ENCODE data around the gene ARAP1.

Gene ARAP1

DNA sequence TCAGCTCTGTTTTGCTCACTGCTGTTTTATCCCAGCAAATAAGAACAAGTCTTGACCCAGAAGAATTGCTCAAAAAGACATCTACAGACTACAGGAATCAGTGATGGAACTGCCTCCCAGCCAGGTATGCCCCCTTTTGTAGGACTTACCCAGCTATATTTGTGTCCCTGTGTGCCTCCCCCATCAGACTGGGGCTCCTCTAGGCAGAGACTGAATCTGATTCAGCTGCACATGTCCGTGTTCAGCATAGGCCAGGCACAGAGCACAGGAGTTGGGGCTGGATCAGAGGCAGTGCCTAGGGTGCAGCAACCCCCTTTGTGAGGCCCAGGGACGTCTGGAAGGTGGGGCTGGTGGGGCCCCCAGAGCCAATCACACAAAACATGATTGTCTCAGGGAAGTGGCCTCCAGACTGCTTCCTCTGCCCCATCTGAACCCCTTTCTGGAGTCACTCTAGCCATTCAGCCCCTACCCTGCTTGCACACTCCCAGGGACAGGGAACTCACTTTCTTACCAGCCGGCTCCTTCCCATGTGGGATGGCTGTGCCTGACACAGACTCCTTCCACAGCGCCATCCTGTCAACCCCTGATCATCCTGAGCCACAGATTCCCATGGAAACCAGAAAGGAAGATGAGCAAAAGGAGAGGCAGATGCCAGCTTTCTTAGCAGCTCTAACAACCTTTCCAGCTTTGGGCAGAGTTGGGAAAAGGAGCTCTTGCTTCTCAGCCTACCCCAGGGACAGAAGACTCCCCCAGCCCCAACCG is 102.8 kb downstream of the ARAP1 start:
- no peak for TF ChIP-seq GATA2 (IDR thresholded peaks at IDR 0.05; ENCODE audit: low read depth, low read length)
- no peak for TF ChIP-seq GATA3 (IDR thresholded peaks at IDR 0.05; ENCODE audit: low read depth, low read length)

DNA sequence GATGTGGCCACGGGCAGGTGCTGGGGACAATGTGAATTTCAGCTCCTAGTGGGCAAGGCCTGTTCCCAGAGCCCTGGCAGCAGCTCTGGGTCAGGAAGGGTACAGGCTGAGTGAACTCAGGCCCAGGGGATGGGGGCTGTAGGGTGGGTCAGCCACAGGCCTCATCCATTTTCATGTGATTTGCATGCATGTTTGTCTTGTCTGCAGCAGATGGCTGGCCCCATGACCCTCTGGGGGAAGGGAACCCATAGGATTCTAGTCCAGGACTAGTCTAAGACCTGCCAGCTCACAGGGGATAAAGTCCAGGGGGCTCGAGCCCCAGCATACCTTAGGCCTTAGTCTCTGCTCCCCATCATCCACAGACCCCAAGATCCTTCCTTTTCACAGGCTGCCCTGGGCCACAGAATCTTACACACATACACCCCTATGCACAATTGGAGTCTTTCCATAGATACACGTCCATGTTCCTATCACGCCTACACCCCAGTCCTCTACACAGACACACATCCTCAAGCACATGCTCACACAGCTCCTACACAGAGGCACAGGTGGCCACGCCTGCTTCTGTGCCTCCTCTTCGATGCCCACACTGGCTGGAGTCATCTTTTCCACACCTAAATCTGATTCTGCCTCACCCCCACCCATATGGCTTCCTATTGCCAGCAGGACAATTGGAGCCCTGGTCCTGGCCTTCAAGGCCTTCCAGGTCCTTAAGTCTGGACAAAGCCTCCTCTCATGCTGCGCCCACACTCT is 103.6 kb downstream of the ARAP1 start:
- TF ChIP-seq GATA3 (IDR thresholded peaks at IDR 0.05; ENCODE audit: low read depth, low read length): no peak
- TF ChIP-seq GATA2 (IDR thresholded peaks at IDR 0.05; ENCODE audit: low read depth, low read length): no peak

DNA sequence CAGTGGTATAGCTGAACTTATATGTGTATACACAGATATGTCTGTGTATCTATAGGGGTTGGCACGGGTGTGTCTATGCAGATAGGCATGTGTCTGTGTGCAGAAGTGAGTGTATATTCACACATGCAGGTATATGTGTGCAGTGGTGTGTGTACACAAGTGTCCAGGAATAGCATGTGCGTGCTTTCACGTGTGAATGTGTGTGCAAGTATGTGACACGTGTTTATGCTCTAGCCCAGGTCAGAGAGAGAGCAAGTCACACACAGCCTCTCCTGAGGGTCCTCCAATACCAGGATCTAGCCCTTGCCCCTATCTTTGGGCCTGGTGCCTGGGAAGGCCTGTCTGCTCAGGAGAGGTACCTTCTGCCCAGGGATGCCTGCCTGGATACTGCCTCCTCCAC is 104.3 kb downstream of the ARAP1 start:
- TF ChIP-seq GATA3 (IDR thresholded peaks at IDR 0.05; ENCODE audit: low read depth, low read length) (no peak), GATA2 (IDR thresholded peaks at IDR 0.05; ENCODE audit: low read depth, low read length) (no peak)

DNA sequence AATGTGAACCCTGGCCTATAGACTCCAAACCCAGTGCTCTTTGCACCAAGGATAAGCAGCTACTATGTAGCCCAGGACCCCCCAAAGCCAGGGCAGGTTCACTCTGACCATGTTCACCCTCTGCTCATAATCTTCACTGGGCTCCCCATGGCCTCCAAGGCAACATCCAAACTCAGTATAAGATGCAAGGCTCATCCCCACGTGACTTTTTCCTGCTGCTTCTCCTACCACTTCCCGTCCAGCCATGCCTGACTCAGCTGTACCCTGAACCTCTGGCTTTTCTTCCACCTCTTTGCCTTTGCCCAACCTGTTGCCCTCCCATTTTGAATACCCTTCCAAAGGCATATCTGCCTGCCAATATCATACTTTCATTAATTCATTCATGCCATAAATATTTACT is 105.7 kb downstream of the ARAP1 start:
- no peak for TF ChIP-seq GATA2 (IDR thresholded peaks at IDR 0.05; ENCODE audit: low read depth, low read length)
- no peak for TF ChIP-seq GATA3 (IDR thresholded peaks at IDR 0.05; ENCODE audit: low read depth, low read length)

DNA sequence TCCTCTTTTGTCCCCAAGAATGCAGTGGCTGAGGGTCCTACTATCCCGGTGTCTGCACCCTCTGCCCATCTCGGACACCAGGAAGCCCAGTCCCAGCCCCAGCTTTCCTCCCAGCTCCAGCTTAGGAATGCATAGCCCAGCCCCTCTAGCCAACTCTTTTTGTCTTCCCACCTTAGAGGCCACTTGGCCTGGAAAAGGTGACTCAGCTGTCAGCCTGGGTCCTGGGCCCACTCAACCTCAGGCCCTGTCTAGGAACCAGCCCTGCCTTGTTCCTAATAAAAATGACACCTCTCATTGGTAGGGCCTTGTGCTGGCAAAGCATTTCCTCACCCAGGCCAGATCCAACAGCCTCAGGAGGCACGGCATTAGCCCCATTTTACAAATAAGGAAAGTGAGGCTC is 106.2 kb downstream of the ARAP1 start:
- TF ChIP-seq GATA2 (IDR thresholded peaks at IDR 0.05; ENCODE audit: low read depth, low read length): no peak
- no peak for TF ChIP-seq GATA3 (IDR thresholded peaks at IDR 0.05; ENCODE audit: low read depth, low read length)

DNA sequence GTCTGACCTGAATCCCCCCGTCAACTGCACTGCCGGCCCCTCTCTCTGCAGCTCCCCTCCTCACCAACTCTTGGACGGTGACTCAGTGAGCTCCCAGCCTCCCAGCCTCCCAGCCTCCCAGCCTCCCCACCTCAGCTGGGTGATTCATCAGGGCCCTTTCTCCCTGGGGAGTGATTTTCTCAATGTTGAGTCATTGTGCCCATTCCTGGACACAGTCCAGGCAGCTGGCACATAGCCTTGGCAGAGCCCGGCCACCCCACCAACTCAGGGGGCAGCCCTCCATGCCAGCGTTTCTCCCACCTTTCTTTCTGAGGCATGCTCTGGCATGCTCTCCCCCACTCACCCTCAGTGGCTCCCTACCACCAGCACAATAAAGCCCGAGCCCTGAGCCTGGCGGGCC is 108.7 kb downstream of the ARAP1 start:
- TF ChIP-seq GATA2 (IDR thresholded peaks at IDR 0.05; ENCODE audit: low read depth, low read length): no peak
- TF ChIP-seq GATA3 (IDR thresholded peaks at IDR 0.05; ENCODE audit: low read depth, low read length): no peak

DNA sequence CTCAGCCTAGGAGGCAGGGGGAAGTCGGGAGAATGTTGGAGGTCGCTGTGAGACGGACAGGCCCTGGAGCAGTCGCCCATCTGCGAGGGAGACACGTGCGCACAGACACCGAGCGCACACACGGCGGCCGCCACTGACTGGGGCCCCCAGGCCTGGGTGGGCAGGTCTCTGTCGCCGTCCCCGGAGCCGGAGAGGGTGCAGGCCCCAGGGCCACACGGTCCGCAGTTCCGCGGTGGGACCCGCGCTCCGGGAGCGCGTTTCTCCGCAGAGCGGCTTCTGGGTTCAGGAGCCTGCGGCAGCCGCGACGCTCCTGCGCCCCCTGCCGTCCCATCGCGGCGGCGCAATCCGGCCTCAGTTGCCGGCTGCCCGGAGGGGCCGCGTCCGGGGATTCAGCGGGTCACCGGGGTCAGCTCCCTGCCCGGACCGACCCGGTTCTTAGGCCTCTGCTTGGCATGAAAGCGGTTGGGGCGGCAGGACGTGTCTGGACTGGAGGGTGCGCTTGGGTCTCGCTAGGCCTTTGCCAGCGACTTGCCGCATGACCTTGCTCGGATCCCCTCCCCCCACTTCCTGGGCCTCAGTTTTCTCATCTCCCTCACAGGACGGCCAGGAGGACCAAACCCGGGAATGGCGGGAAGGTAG is 109.2 kb downstream of the ARAP1 start:
- TF ChIP-seq GATA3 (IDR thresholded peaks at IDR 0.05; ENCODE audit: low read depth, low read length): no peak
- TF ChIP-seq GATA2 (IDR thresholded peaks at IDR 0.05; ENCODE audit: low read depth, low read length): no peak

DNA sequence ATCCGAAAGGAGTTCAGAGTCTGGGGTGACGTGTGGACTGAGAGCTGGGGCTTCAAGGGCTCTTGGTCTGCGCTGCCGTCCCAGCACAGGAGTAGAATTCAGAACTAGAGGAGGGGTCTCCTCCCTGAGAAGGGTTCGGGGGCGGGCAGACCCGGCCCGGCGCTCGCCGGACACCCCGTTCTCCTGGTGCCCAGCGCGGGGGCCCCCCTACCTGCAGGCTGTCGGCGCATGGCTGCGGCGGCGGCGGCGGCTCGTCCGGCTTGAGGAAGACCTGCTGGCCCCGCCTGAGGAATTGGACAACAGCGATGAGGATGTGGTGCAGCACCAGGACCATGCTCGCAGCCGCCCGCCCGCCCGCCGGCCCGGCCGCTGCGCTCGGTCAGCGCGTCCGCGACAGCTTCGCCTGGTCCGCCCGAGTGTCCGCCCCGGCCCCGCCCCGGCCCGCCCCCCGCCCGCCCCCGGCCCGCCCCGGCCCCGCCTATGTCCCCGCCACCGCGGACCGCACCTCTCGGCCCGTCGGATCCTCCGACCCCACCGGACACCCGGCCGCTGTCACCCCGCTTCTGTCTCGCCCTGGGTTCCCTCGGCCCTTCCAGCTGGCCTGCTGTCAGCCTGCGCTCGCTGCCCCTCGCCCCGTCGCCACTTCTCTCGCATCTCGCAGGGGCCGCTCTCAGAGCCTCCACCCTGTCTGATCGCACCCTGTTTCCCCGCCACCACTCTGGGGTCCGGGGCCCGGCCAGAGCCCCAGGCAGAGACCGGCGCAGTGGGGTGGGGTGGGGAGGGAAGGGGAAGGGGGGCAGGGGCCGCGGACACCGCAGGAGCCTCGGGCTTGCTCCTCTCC is 109.9 kb downstream of the ARAP1 start:
- TF ChIP-seq GATA3 (IDR thresholded peaks at IDR 0.05; ENCODE audit: low read depth, low read length) (no peak), GATA2 (IDR thresholded peaks at IDR 0.05; ENCODE audit: low read depth, low read length) (no peak)

DNA sequence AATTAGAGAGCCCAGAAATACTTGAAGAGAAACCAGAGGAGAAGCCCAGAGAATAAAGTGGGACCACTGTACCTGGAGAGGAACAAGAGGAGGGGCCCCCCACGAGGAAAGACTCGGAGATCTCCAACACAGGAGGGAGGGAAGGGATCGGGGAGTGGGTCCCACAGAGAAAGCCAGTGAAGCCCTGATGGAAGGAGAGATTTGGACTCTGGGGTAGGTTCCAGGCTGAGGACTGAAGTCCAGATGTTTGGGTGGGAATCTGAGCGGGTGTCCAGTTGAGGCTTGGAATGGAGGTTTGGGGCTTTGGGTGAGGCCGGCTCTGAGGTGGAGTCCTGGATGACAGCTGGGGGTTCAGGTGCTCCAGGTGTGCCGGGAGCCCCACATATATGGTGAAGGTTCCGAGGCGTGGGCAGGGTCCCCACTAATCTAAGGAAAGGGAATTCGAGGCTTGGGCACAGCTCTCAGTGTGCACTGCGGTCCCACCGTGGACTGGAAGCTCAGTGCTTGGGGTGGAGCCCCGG is 110.6 kb downstream of the ARAP1 start:
- no peak for TF ChIP-seq GATA2 (IDR thresholded peaks at IDR 0.05; ENCODE audit: low read depth, low read length)
- no peak for TF ChIP-seq GATA3 (IDR thresholded peaks at IDR 0.05; ENCODE audit: low read depth, low read length)

DNA sequence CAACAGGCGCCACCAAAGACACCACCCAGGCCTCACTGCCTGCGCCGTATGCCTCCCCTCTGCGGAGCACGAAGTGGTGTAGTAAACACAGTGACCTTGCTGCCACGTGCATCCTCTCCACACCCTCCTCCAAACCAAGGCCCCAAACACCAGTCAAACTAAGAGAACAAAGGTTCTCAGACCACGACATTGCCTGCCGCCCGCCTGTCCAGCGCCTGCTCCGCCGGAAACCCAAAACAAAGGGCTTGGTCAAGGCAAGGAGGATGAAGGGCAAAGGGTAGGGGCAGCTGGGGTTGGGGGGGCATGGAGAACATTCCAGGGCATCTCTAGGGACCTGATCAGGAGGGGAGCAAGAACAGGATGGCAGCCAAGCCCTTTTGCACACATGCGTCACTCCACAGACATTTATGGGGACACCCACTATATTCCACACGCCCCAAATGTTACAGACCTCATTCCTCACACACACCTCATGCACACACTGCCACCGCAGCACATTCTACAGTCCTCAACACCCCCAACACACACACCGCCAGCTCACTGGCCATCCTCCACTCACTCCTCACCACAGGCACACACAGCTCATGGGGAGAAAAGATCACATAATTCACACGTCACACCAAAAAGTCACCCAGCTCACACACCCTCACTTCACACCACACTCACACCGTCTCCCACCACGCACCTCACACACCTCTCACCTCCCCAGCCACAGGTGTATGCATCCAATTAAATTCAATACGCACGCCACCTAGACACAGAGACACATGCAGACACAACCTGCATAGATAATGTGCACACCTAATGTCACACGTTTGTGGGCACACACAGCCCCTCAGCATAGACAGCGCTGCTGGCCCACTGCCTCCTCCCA is 112.5 kb downstream of the ARAP1 start:
- TF ChIP-seq GATA3 (IDR thresholded peaks at IDR 0.05; ENCODE audit: low read depth, low read length) (no peak), GATA2 (IDR thresholded peaks at IDR 0.05; ENCODE audit: low read depth, low read length) (no peak)

DNA sequence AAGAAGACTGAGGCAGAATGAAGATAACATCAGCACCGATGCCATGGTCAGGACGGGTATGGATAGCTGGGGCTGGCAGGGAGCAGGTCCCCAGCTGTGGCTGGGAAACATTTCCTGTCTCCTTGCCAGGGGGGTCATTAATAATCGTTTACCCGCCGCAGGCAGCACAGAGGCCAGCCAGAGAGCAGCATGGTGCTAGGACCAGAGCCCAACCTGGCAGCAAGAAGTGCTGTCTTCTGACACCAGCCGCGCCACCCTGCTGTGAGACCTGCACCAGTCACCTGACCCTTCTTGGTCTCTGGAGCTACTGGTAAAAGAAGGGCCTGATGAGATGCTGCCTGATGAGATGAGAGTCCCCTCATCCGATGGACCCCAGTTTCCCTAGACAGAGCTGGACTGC is 114.3 kb downstream of the ARAP1 start:
- TF ChIP-seq GATA3 (IDR thresholded peaks at IDR 0.05; ENCODE audit: low read depth, low read length): no peak
- peak; percentile 81 for TF ChIP-seq GATA2 (IDR thresholded peaks at IDR 0.05; ENCODE audit: low read depth, low read length)

DNA sequence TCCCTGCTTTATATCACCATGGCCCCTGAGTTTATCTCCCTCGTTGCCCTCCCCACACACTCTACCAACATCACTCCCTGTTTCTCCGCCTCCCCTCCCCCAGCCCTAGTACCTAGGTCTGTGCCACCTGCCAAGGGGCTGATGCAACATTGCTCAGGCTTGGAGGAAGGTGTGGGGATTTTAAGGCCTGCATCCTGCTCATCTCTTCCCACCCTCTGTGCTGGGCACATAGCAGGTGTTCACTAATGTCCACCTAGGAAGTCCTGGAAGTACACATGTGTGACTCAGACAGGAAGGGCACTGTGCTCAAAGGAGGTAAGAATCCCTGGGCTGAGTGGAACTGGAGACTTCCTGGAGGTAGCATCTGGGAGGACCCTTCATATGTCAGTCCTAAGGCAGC is 115.0 kb downstream of the ARAP1 start:
- TF ChIP-seq GATA3 (IDR thresholded peaks at IDR 0.05; ENCODE audit: low read depth, low read length) (no peak), GATA2 (IDR thresholded peaks at IDR 0.05; ENCODE audit: low read depth, low read length) (no peak)

DNA sequence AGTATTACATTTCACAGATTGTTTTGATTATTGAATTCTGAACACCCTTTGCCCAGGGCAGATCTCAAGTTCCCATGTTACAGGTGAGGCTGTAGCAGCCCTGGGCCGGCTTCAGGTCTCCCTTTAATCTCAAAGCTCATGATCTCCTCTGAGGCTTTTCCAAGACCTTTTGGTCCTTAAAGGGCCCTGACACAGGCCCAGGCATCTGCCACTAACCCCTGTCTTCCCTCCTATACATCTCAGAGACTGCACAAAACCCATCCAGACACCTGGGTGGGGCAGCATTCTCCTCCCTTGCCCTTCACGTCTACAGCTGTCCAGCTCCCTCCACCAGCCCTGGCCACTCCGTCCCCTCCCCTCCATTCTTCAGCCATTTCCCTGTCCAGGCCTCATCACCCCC is 115.8 kb downstream of the ARAP1 start:
- TF ChIP-seq GATA3 (IDR thresholded peaks at IDR 0.05; ENCODE audit: low read depth, low read length) (no peak), GATA2 (IDR thresholded peaks at IDR 0.05; ENCODE audit: low read depth, low read length) (no peak)

All from SH-SY5Y (cell line).